ENCODE data around the gene ACAA1.

DNA sequence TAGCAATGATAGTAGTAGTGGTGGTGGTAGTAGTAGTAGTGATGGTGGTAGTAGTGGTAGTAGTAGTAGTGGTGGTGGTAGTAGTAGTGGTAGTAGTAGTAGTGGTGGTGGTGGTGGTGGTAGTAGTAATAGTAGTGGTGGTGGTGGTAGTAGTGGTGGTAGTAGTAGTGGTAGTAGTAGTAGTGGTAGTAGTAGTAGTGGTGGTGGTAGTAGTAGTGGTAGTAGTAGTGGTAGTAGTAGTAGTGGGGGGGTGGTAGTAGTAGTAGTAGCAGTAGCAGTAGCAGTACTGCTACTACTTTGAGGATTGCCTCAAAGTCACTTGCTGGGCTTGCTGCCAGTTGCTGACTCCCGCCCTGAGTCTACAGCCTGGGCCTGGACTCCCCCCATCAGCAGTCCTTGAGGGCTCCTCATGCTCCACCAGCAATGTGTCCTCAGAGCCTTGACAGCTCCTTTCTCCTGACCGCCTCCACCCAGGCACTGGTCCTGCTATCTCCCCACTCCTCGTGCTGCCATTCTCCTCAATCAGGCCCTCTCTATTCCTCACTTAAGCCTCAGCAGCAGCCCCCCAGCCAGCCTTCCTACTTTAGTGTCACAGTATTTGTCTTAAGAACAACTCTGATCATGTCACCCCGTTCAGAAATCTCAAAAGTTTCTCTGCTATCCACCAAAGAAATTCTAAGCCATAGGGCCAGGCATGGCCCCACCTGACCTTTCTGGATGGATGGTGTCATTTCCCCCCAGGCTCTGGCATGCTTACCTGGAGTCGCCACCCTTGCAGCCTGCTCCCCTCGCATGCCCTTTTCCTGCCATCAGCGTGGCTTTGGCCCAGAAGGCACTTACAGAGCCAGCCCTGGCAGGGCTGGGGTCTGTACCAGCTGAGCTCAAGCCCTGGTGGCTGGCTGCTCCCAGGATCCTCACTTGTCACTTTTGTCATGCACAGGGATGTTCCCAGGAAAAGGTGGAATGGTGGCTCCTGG, 52.3 kb downstream of the ACAA1 start:
- TF ChIP-seq, protein P1, sequence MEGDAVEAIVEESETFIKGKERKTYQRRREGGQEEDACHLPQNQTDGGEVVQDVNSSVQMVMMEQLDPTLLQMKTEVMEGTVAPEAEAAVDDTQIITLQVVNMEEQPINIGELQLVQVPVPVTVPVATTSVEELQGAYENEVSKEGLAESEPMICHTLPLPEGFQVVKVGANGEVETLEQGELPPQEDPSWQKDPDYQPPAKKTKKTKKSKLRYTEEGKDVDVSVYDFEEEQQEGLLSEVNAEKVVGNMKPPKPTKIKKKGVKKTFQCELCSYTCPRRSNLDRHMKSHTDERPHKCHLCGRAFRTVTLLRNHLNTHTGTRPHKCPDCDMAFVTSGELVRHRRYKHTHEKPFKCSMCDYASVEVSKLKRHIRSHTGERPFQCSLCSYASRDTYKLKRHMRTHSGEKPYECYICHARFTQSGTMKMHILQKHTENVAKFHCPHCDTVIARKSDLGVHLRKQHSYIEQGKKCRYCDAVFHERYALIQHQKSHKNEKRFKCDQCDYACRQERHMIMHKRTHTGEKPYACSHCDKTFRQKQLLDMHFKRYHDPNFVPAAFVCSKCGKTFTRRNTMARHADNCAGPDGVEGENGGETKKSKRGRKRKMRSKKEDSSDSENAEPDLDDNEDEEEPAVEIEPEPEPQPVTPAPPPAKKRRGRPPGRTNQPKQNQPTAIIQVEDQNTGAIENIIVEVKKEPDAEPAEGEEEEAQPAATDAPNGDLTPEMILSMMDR (IDR thresholded peaks at IDR 0.05): no peak
- TF ChIP-seq EZH2 (IDR thresholded peaks at IDR 0.05; ENCODE audit: borderline replicate concordance, insufficient read depth, low read depth, low read length, poor library complexity, severe bottlenecking): no peak

Measured in B cell (primary cell).